Measurements from ENCODE around the gene PLPP3. TPM values are rescaled to one million over a fixed set of nuclear protein-coding genes. Genes with fewer than 3 reads are reported as not detected.

The PLPP3 gene
- total RNA-seq, 2 experiments from 2014 or later: not detected

DNA sequence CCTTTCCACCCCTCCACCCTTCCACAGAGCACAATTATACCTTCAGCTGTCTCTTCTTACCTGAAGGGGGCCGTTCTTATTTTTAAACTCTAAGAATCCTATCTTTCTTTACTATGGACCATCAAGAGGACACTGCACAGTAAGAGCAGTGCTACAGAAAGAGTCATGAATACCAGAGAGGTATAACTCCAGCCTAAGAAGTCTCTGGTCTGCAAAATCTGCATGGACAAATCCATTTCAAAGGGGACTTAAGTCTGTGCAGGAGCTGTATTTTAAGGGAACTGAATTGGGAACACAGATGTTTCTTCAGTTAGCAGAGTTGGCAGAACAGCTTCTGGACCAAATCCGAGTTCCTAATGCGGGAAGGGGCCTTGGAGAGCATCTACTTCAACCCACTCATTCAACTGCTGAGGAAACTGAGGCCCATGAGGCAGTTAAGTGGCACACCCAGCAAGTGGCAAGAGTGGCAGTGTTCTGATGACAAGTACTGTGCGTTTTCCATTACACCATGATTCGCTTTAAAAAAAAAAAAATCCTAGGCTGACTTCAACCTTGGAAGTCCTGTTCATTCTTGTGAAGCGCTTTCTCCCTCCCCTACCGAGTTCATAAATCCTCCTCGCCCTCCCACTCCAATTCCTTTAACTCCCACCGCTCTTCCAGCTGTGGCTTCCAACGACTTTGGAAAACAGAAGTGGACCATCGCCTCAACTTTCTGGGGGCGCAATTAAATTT lies 1.8 kb downstream of the PLPP3 start:
- CTCF ChIA-PET: no interaction called here

DNA sequence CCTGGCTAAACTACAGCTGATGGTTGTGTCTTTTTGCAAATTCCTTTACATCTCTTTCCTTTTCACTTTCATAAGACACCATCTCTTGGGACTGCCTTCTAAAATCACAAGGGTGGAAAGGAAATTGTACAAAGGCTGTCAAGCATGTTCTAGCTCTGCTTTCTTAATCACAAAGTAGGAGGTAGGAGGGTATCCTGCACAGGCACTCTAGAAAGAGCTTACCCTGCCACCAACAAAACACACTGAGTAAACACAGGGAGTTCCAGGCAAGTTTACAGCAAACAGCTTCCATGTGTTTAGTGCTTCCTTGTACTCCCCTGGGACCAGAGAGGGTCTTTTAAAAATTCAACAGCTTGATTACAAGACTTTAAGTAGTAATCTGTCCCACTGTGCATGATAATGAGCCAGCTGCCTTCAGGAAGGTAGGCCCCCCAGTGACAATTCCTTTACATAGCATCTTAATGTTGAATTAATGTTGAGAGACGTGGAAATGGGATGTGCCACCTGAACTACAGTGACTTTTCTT lies 2.4 kb downstream of the PLPP3 start:
- CTCF ChIA-PET: no interaction called here
- POLR2A ChIA-PET: no interaction called here

More for the DNA sequence above, 1.8 kb downstream of the PLPP3 start:
- POLR2A ChIA-PET: no interaction called here

DNA sequence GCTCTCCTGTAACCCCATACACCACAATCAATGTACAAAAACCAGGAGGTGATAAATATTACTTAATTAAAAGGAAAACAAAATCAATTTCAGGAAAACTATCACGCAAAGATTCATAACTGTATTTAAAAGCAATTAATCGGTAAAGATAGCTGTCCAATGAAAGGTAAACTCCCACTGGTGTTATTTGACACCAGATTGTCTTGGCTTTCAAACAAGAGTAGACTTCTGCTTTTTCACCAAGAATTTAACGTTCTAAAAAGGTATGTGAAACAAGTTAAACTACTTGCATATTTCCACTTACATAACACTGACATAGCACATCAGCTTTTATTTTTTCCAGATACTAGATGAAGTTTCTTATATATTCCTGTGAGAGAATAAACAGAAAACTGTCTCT lies 3.5 kb downstream of the PLPP3 start:
- ChIA-PET POLR2A (no interaction called here), CTCF (no interaction called here)

DNA sequence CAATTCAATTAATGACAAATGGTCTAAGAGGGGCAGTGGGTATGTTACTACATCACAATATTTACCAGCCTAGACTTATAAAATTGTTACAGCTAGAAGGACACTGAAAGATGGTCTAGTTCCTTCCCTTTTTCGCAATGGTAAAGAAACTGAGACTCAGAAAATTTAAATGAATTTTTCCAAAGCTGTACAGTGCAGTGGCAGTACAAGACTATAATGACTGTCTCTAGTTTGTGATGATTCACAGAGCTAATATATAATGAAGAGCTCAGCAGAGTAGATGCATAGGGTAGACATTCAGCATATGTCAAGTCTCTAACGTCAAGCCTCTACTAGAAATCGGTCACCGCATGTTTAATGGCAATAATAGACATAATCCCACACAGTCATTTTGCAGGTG lies 4.6 kb downstream of the PLPP3 start:
- ChIA-PET CTCF (interaction anchor here (1.1 kb wide), 1 partner anchor 10 kb away, joined by 3 read pairs; no protein-coding TSS in a partner anchor), POLR2A (no interaction called here)

DNA sequence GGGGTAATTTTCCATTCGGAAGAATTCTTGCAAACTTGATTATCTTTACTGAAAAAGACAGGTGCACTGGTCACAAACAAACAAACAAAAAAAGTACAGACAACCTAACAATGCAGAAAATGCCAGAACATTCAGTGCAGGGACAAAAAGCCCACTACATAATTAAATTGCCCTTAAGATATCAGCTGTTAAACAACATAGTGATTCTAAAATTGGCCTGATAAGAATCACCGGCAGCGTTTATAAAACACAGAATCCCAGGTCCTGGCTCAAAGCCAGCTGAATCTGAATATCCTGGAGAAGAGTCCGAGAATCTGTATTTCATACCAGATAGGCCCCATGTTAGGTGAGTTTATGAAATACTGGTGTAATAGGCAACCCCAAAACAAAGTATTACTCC lies 6.1 kb downstream of the PLPP3 start:
- ChIA-PET CTCF (no interaction called here), POLR2A (no interaction called here)

DNA sequence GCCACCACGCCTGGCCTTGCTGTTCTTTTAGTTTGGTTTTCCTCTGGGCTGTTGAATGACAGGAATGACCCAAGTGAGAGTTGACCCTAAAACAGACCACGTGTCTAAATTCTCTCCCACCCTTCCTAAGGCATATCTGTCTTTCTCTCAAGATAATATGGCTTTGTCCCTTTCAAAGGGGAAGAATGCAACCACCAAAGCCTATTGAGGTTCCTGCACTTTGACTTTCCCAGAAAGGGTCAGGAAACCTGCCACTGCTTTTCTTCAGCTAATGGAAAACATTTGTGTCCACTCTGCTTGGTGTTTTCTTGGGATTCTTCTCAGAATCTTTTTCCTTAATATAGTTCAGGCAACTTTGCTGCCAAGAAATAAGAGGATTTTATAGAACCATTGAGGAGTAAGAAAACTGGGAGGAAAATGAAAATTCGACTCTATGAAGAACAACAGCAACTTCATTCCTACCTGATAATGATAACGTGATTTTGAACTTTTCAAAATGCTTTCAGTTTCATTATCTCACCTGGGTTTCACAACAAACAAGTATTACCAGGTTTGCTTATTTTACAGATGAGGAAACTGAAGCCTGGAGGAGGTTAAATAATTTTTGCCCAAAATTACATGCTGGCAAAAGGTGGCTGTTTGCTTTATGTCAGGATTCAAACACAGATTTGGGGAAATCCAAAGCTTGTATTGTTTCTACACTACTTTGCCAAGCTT lies 6.9 kb downstream of the PLPP3 start:
- POLR2A ChIA-PET: no interaction called here

DNA sequence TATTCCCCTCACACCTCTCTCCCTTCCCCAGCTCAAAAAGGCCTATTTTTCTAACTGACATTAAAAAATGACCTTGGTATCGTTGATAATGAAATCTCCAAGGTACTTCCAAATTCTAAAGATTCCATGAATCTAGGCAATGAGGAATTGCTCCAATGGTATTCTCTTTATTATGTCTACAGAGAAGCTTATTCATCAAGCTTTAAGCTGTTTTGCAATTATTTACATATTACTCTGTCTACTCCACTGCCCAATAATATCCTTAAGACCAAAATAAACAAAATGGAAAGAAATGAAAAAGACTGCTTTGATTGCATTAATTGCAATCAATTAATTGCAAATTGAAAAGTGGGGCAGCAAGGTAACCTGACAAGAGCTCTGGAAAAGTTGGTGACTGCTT lies 7.9 kb downstream of the PLPP3 start:
- POLR2A ChIA-PET: no interaction called here

More for the DNA sequence above, 6.9 kb downstream of the PLPP3 start:
- CTCF ChIA-PET: no interaction called here

DNA sequence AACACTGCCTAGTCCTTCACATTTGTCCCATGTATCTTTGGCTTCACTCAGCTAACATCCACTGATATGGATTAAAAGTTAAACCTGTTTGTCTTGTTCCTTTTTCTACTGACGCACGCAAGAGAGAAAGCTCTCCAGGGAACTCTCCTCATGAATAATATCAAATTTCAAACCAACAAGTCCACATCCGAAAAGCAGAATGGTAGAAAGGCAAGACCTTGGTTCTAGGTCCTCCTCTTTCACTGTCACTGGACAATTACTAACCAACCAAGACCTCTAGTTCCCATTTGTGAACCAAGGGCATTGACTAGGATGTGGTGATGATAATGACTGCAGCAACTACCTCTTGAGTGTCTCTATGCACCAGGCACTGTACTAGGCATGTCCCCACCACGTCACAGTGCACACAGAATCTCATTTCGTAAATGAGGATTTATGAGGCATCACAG lies 8.4 kb downstream of the PLPP3 start:
- ChIA-PET CTCF (interaction anchor here (0.6 kb wide), 1 partner anchor 20 kb away, joined by 3 read pairs; no protein-coding TSS in a partner anchor), POLR2A (no interaction called here)

More for the DNA sequence above, 7.9 kb downstream of the PLPP3 start:
- CTCF ChIA-PET: interaction anchor here (0.6 kb wide), 1 partner anchor 21 kb away, joined by 3 read pairs; no protein-coding TSS in a partner anchor

DNA sequence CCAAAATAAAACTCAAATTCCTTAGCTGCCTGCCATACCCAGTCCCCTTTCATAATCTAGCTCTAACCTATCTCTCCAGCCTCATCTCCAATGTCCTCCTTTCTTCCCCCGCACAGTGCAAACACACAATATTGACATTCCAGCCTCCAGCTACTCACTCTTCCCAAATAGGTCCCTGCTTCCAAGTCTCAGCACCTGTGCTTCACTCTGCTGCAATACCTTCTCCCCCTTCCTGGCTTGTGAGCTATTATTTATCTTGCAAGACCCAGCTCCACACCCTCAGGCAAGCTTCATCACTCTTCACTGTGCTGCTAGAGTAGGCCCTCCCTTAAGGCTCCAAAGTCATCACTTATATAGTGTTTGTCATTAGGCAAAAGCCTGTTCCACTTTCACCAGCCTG lies 9.7 kb downstream of the PLPP3 start:
- CTCF ChIA-PET: no interaction called here
- POLR2A ChIA-PET: no interaction called here

DNA sequence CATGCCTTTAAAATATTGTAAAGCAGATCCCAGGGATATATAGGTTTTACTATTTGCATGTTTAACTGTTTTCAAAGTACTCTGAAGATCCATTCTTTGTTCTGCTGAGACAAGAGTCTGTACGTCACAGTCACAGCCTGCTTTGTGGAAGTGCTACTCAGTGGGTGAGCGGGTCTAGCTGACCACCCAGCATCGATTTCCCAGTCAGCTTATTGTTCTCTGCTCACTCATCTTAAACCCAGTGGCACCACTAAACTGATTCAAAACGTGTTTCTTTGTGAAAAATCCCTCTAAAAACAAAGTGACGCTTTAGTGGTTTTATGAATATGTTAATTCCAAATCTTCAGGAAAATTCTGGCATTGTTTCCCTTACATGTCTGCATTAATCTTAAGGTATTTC lies 12.4 kb downstream of the PLPP3 start:
- ChIA-PET POLR2A (no interaction called here), CTCF (no interaction called here)

DNA sequence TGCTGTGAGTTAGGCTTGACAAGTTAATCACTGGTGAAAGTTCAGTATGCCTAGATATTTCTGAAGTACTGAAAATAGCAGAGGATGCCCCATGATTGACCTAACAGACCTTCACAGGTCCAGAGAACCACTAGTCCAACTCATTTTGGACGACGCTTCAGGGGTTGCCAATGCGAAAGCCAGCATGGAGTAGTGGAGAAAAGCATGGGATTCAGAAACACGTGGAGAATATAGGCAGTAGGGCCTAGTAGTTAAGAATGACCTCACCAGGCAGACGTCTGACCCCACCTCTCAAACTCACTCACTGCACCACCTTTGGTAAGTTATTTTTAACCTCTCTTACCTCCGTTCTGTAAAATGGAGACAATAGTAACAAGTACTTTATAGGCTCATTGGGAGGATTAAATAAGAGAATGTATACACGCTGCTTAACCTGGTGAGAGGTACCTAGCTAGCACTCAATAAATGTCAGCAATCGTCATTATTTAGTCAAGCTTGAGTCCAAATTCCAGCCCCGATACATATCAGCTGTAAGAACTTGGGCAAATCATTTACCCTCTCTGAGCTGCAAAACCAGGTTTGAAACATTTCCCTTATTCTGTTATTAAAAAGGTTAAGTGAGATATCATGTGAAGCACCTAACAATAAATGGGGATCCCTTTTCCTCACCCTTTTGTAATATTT lies 13.2 kb downstream of the PLPP3 start:
- ChIA-PET POLR2A (no interaction called here), CTCF (no interaction called here)

DNA sequence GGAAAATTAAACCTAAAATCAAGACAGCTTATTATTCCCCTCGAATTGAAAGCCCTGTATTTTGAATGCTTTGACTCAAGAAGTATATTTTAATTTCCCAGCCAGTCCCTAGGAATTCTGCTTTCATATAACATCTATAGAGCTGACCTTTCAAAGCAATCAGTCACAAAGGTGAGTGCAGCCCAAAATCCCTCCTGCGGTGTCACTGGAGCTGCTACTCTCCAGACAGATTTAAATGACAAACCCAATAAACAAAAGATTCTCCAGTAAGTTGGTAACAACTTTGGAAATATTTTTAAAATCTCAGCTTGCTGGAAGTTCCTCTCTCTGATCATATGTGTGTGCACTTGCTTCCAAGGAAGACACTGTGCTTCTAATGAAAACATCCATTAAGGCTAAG lies 14.7 kb downstream of the PLPP3 start:
- POLR2A ChIA-PET: no interaction called here
- CTCF ChIA-PET: no interaction called here

DNA sequence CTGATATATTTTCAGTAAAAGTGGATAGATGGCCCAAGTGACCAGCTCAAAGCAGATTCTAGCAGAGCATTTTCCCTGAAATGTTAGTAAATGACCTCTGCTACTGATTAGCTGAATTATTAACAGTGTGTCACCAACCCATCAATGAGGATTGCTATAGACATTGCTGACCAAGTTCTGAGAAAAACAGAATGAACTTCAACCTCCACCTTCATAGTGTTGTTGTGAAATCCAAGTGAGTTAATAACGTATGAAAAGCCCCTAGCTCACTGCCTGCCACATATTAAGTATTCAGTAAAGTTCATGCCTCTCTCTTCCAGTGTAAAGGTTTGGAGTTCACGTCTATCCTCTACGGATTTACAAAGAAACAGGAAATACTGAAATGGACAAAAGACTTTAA lies 15.8 kb downstream of the PLPP3 start:
- POLR2A ChIA-PET: no interaction called here
- CTCF ChIA-PET: no interaction called here

DNA sequence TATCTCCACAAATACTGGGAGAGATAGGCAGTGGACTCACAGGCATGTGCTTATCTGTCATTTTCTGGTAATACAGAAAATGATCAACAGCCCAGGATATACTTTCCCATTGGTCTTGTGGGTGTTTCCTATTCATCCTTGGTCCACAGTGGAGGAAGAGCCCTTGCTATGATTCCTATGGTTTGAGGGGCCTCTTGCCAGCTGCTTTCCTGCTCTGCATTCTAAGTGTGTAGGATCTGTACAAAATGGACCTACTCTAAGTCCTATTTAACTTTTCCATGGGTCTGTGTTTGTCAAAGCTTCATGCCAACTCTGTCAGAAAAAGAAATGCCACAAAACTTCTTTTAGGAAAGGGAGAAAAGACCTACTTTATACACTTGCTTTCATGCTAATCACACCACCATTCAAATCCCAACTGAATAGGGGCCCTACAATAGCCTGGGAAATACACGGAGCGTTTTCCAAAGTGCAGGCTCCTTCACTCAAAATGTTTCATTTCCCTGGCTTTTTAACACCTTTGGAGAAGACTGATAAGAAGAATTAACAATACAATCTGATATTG lies 16.4 kb downstream of the PLPP3 start:
- ChIA-PET POLR2A (no interaction called here), CTCF (no interaction called here)

DNA sequence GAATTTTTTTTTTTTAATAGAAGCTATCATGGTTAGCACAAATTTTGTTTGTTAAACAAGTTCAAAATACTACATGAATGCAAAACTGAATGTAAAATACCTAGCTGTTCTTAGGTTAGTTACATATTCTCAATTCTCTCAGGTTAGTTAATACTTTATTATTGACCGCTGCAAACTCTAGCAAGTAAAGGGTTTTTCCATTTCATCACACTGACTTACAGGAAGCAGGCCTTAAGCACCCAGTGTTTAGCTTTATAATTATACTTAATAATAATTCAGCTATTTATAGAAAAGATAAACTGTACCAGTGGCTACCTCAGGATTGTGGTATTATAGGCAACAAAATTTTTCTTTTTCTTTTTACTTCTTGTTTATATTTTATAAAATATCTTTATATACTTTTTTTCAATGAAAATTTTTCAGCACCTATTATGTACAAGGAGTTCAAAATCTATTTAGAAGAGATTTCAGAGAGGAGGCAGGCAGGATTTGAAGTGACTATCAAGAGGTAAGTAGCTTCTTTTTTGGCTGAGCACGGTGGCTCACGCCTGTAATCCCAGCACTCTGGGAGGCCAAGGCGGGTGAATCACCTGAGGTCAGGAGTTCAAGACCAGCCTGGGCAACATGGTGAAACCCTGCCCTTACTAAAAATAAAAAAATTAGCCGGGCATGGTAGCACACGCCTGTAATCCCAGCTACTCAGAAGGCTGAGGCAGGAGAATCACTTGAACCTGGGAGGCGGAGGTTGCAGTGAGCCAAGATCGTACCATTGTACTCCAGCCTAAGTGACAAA lies 17.9 kb downstream of the PLPP3 start:
- ChIA-PET CTCF (no interaction called here), POLR2A (no interaction called here)

DNA sequence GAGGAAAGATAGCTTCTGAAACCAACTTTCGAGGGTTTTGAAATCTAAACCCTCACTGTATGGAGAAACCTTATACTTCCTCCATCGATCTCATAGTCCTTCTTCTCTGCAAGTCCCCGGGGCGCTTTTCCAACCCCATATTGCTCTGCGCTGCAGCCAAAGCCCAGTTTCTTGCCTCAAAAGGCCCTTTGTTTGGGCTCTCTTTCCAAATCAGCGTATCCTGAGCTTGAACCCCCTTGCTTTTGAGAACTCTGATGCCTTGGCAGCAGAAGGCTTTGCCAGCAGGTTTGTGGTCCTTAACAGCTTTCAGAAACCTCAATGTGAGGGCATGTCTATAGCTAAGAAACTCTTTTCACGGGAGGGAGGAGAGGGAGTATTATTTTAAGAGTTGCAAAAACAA lies 21.6 kb downstream of the PLPP3 start:
- ChIA-PET POLR2A (no interaction called here), CTCF (no interaction called here)

DNA sequence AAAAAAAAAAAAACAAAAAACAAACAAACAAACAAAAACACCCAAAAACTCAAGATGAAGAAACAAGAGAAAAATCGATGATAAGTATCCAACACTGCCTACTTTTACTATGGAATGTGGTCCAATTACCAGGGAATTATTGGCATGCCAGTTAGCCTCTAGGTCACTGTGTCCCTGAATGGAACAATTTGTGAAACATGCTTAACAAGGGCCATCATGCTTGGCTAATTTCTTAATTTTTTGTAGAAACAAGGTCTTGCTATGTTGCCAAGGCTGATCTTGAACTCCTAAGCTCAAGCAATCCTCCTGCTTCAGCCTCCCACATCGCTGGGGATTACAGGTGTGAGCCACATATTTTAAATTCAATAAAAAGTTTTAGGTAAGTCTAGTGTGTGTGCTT lies 23.9 kb downstream of the PLPP3 start:
- ChIA-PET POLR2A (no interaction called here), CTCF (no interaction called here)

DNA sequence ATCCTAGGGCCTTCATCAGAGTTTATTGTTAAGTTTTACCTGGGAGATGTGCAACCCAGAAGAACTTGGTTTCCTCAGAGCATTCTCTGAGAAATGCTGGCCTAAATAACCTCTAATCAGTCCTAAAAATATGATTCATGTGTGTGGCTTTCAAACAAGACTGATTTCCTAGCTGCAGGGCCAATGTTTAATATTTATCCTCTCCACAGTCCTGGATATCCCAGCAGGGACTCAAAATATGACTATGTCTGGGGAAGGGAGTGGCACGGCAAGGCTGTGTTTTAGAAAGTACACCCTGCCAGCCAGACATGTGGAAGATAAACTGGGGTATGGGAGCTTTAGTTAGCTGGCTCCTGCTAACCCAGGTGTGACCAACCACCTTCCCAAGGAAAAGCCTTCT lies 26.3 kb downstream of the PLPP3 start:
- ChIA-PET POLR2A (no interaction called here), CTCF (no interaction called here)

DNA sequence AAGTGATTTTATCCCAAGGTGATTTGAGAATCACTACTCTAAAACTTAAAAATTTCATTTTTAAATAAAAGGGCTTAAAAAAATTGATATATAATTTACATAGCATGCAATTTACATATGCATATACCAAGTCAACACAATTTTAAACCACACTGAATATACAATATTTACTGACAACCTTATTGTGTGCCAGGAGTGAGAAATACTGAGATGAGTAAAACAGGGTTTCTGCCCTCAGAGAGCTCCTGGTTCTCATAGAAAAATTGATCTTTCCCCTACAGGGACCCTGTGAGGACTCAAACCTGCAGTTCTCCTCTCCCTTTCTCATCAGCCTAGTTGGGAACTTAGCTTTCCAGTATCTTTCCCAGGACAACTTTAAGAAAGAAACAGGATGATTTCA lies 27.0 kb downstream of the PLPP3 start:
- POLR2A ChIA-PET: no interaction called here
- CTCF ChIA-PET: no interaction called here

DNA sequence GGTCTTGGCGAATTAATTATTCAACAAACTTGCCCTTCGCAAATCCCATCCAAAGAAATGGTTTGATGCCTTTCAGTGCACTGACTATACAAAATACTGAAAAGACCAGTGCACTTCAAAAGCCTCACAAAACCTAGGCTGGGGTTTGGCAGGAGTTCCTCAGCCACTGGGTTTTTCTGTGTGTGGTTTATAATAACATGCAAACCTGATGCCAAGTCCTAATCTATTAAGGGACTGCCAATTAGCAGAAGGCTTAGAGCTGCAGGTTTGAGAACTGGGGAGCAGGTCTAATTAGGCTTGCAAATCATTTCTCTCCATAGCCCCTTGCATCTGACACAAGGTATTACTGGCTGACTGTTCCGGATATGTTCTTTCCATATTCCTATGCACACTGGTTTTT lies 27.7 kb downstream of the PLPP3 start:
- ChIA-PET POLR2A (no interaction called here), CTCF (no interaction called here)
